Spinal cord (tissue), 10 donors: ENCODE data around the gene ACOT8. TPM values are rescaled to one million over a fixed set of nuclear protein-coding genes. Genes with fewer than 3 reads are reported as not detected.
"Not testable (repeated sequence)": the region's sequence is repeated elsewhere in the genome, so short reads cannot be mapped to it uniquely, and the experiment has no call there.

Source experiments
- DNase-seq, 6 donors: peaks; one replicate each; pipeline versions ENCODE4 v3.0.0 to v3.0.0-alpha.2; 2013 to 2015; ENCODE audit warnings: low spot score in 6 of 6, low read depth in 4 of 6
- H3K27ac ChIP-seq: one replicate; pipeline ENCODE4 v1.5.1; 2013; ENCODE audit warnings: low read depth, low read length, control low read depth
- H3K27me3 ChIP-seq: one replicate; pipeline ENCODE4 v1.6.1; 2013; ENCODE audit warnings: low read length; ENCODE audit not compliant: control insufficient read depth, insufficient read depth
- H3K36me3 ChIP-seq: one replicate; pipeline ENCODE4 v1.6.1; 2013; ENCODE audit warnings: low read length; ENCODE audit not compliant: control insufficient read depth, insufficient read depth
- H3K4me1 ChIP-seq: one replicate; pipeline ENCODE4 v1.6.1; 2013; ENCODE audit warnings: low read length; ENCODE audit not compliant: control insufficient read depth, insufficient read depth
- H3K4me3 ChIP-seq: one replicate; pipeline ENCODE4 v1.5.1; 2013; ENCODE audit warnings: low read depth, low read length, control low read depth
- H3K9me3 ChIP-seq: one replicate; pipeline ENCODE4 v1.6.1; 2013; ENCODE audit warnings: low read length; ENCODE audit not compliant: control insufficient read depth, insufficient read depth
- WGBS: methylation state at CpG from one replicate; pipeline ENCODE4 v1.1.5; 2013; ENCODE audit warnings: missing lambda C conversion rate; ENCODE audit not compliant: insufficient coverage; 5-methylcytosine and 5-hydroxymethylcytosine counted together
- polyA plus RNA-seq, 2 donors: library from polyadenylated mRNA; unstranded; fragments of 120-200 nt; gene quantifications; one replicate each; pipeline ENCODE4 v1.2.1, GENCODE V29; 2013; ENCODE audit not compliant: insufficient read length in 2 of 2
- total RNA-seq, 2 donors: library from RNA; depleted of rRNA in 1 of 2; stranded (reverse); fragments of 120-200 nt in 1 of 2; fragments of >200 nt in 1 of 2; gene quantifications; one replicate each; pipeline versions ENCODE4 v1.2.3 to v1.2.4, GENCODE V29; 2013 to 2014
- donor health status: healthy.

The ACOT8 gene
- total and polyA plus RNA-seq, 4 donors: 27.8 to 46.3 (median 38.3) TPM

DNA sequence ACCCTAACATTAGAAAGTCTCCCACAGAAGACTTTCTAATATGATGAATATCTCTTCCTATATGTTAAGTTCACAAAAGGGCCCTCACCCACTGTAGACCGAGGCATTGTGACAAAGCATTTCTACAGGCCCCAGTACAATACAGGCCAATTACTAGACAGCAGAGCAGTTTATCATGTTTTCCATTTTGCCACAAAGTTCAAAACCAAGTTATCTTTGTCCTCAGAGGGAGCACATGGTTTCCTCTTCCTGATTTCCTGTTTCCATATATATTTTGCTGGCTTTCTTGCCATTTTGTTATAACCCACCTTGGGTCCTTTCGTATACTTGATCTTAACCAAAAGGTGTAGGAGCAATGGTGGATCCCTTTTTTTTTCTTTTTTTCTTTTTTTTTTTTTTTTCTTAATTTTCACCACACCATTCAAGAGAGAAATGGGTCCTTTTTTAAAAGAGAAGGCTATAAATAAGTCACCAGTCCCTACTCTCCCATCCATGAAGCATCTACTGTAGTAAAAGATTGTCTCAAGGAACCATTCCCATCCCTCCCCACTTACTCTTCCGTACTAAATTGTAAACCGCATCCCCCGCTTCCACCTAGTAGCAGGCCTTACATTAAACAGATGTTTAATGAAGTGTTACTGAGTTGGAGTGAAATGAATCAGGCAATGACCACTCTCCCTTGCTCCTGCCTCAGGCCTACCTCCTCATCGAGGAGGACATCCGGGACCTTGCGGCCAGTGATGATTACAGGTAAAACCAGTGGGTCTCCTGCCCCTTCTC is 46.8 kb downstream of the ACOT8 start:
- Histone ChIP-seq H3K4me3 (no peak overlapping the region), H3K36me3 (peaks cover 46% of the 10 kb centered on the region), H3K4me1 (peaks cover 11% of the 10 kb centered on the region), H3K27ac (no peak overlapping the region), H3K9me3 (no peaks in the 10 kb centered on the region), H3K27me3 (no peaks in the 10 kb centered on the region)
- DNase-seq: no peak
- 80% methylated on average over 2 of the region's 8 CpGs for WGBS

DNA sequence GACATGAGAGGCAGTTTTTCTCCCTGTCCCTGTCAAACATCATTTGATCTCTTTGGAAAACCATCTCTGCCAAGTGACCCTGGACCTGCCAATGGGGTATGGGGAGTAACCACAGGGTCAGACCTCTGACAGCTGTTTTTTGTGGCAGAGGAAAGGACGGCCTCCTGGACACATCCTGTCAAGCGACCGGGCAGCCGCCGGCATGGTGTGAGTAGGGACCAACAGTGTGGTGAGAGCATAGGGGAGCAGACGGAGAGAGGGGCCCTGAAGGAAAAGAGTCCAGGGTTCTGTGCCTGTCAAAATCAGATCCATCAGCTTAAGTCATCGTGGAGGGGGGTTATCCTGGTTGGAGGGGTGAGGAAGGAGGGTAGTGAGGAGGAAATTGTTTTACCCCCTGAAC is 55.3 kb downstream of the ACOT8 start:
- DNase-seq: no peak
- peaks cover 58% of the 10 kb centered on the region for H3K36me3 ChIP-seq
- H3K27ac ChIP-seq: no peak overlapping the region
- no peaks in the 10 kb centered on the region for H3K4me1 ChIP-seq
- H3K4me3 ChIP-seq: no peak overlapping the region
- no peaks in the 10 kb centered on the region for H3K27me3 ChIP-seq
- no peaks in the 10 kb centered on the region for H3K9me3 ChIP-seq
- WGBS: 96% methylated on average over 7 of the region's 7 CpGs

DNA sequence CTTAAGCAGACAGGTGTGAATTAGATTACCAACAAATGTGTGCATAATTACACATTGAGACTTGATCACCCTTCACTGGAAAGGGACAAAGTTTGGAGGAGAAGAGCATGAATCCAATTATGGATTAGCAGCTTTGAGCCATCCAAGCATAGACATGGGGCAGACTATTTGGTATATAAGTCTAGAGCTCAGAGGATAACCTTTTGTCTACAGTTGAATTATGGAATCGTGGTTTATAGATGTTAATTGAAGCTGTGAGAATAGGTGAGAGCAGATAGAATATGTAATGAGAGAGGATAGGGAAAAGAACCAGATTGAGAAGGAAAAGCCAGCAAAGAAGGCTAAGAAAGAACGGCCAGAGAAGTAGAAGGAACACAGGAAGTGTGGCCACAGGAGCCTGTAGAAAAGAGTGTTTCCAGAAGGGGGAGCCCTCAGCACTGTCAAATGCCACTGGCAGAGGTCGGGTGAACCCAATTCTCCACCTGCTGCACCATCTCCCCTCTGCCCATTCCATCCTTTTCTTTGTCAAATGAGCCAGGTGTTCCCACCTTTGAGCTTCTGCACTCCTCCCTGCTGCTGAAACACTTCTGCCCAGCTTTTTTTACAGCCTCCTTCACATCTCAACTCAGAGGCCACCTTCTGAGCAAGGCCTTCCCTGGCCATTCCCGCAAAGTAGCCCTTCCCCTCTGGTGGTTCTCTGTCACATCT is 58.1 kb downstream of the ACOT8 start:
- WGBS: 33% methylated on average over 4 of the region's 4 CpGs
- H3K27ac ChIP-seq: no peak overlapping the region
- peak in 3 of 6 donors; percentile 17 to 65 (median 62) for DNase-seq

GRCh38 chr20:45797955-45798354 is 59.2 kb downstream of the ACOT8 start:
- WGBS: no CpG with 5 or more reads among the region's 3 CpGs
- not testable (repeated sequence) for H3K9me3 ChIP-seq, H3K27me3 ChIP-seq, H3K4me3 ChIP-seq, DNase-seq, H3K27ac ChIP-seq, H3K4me1 ChIP-seq
- peaks cover 49% of the 10 kb centered on the region for H3K36me3 ChIP-seq

More for the DNA sequence above, 58.1 kb downstream of the ACOT8 start:
- no peaks in the 10 kb centered on the region for H3K9me3 ChIP-seq
- no peaks in the 10 kb centered on the region for H3K27me3 ChIP-seq
- H3K4me3 ChIP-seq: no peak overlapping the region
- H3K4me1 ChIP-seq: no peaks in the 10 kb centered on the region
- H3K36me3 ChIP-seq: peaks cover 52% of the 10 kb centered on the region

GRCh38 chr20:45797510-45797909 is 59.7 kb downstream of the ACOT8 start:
- peaks cover 45% of the 10 kb centered on the region for H3K36me3 ChIP-seq
- no CpG with 5 or more reads among the region's 1 CpG for WGBS
- H3K4me1 ChIP-seq, H3K9me3 ChIP-seq, H3K27ac ChIP-seq, H3K4me3 ChIP-seq, H3K27me3 ChIP-seq, DNase-seq: not testable (repeated sequence)

DNA sequence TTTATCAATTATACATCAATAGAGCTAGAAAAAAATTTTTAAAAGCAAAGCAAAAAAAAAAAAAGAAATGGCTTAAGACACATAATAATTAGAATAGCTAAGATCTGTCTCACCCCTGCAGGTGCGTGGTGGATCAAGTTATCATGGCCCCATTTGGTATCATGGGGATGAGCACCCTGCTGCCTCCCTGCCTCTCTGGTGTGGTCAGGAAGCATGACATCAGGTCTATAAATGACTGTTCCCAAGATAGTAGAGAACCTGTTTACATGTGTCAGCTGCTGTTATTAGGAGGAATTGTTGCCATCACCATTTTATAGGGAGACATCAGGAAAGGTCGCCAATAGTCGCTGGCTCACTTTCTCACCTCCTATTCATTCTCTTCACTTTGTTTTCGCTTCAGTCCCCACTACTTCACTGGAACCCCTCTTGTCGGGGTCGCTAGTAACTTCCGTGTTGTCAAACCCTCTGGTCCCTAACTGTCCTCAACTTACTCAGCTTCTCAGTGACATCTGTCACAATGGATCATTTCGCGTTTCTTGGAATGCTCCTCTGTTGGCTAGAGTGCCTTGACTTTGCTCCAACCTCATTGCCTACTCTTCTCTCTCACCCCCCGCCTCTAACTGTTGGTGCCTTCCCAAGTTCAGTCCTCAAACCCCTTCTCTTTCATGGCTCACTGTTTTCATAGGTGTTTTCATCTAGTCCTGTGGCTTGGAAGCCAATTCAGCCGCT is 60.7 kb downstream of the ACOT8 start:
- Histone ChIP-seq H3K4me1 (peaks cover 9% of the 10 kb centered on the region), H3K4me3 (no peak overlapping the region), H3K27me3 (no peaks in the 10 kb centered on the region), H3K9me3 (no peaks in the 10 kb centered on the region), H3K27ac (no peak overlapping the region), H3K36me3 (peaks cover 38% of the 10 kb centered on the region)
- DNase-seq: no peak
- 91% methylated on average over 11 of the region's 11 CpGs for WGBS

DNA sequence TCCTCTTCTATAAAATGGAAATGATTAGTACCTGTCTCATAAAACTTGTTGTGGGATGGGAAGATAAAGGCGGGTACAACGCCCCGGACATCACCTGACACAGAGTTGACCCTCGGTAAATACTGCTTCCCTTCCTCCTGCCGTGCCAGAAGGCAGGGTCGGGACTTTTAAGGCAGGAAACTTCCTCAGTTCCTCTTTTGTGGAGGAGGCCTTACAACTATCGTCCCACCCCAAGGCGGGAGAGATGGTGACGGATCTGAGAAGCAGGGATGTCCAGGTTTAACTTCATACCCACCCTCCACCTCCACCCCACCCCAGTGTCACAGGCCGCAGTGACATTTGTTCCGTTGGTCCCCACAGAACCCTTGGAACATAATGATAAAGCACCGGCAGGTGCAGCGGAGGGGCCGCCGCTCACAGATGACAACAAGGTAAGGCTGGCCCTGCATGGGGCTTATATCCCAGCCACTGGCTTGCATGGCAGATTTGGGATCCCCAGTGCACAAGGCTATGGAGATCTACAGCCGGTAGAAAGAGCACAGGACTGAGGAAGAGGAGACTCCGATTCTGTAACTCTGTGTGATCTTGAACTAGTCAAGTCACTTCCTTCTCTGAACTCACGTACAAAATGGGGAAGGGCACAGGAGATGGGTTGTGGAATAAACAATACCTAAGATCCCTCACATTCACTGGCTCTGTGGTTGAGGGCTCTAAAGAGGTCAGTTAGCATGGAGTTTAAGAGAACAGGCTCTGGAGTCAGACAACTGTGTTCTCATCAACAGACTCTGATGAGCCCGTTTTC is 64.7 kb downstream of the ACOT8 start:
- 35% methylated on average over 11 of the region's 19 CpGs for WGBS
- Histone ChIP-seq H3K27me3 (no peaks in the 10 kb centered on the region), H3K27ac (peak overlapping the region; percentile 79), H3K9me3 (no peaks in the 10 kb centered on the region), H3K4me3 (peak overlapping the region; percentile 81), H3K36me3 (peaks cover 25% of the 10 kb centered on the region), H3K4me1 (peaks cover 12% of the 10 kb centered on the region)
- no peak for DNase-seq
